NCI-H1105 (cell line): ENCODE results near the gene PDGFD.

Experiments used
- DNase-seq: peaks from one replicate; lab custom pipeline; 2025; lab: John Stamatoyannopoulos, UW

The PDGFD gene

DNA sequence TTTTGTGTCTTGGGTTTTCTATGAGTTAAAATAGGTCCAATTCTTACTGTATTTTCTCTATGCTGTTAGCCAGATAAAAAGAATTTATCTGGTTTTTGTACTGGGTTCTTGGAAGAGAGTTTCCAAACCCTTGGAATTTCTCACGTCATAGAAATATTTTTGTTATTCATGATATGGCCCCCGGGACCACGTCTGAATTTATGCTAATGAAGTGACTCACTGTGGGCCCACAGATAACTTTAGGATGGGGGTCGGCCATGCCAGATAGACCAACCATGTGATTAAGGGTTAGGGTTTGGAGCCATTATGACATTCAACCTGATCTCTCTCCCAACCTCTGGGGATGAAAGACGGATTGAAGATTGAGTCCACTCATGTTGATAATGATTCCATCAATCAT, 163.1 kb downstream of the PDGFD start:
- DNase-seq: no peak

DNA sequence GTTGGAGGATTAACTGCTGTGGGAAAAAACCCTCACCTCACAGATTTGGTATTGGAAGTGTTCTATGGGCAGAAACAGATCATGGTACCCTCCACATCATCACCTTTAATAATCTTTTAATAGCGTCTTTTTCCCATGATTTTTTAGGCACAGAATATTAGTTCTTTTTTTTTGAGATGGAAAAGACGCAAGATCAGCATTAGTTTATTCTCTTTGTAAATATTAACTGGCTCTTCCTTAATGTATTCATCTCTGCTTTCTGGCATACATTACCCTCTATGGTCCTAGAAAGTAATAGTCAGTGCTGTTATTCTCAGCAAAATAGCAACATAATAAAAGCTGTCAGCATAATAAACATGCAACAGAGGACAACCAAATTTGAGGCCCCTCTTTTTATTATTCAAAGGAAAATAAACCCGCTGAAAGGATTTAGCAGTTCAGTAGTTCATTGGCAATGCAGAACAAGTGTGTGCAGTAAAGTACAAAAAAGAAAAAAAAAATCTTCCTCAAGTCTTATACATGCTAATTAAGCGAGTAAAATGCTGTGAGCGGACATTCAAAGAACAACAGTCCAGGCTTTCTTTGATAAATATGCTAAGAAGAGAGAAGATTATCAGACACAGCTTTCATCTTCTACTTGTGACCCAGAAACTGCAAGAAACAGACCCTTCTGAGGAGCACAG, 165.0 kb downstream of the PDGFD start:
- DNase-seq: no peak

DNA sequence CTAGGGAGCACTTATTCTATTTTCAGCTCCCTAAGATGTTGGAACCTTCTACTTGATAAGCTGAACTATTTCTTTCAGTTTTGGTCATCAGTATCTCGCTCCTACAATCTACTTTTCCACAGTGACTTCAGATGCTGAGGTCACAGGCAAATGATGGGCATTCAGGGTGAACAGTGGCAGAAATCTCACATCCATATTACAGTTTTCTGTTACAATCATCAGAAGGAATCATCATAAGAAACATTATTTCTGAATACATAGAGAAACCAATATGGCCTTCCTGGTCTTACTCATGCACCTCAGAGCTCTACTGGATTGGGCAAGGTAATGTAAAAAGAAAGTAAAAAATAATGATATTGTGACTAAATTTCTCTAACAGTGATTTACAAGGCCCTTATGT, 166.9 kb downstream of the PDGFD start:
- DNase-seq: no peak

DNA sequence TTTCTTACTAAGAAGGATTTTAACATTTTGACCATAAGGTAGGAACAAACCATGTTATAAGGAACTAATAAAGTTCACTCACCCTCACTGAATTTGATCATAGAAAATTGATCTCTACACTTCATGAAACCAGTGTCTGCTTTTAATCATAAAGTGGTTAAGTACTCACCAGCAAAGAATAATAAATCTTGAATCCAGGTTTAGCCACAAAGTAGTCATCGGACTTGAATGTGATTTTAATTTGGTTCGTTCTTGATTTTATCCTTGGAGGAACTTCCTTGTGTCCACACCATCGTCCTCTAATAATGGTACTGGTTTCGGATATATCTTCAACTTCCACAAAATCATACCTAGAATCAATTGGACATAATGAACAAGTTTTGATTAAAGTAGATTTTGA, 168.1 kb downstream of the PDGFD start:
- no peak for DNase-seq

DNA sequence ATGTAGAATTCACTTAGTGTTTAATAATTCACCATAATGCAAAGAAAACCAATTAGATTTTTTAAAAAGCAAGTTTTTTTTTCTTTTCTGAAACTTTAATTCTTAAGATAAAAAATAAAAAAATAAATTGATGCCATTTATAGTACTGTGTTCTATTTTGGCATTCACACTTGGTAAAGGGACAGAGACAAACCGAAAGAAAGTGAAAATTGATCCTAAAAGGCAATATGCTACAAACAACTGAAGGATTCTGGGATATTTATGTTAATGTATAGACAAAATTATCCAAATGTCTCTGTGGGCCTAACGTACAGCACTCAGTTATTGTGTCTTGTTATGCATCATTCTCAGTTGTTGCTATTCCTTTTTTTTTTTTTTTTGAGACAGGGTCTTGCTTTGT, 169.4 kb downstream of the PDGFD start:
- no peak for DNase-seq

DNA sequence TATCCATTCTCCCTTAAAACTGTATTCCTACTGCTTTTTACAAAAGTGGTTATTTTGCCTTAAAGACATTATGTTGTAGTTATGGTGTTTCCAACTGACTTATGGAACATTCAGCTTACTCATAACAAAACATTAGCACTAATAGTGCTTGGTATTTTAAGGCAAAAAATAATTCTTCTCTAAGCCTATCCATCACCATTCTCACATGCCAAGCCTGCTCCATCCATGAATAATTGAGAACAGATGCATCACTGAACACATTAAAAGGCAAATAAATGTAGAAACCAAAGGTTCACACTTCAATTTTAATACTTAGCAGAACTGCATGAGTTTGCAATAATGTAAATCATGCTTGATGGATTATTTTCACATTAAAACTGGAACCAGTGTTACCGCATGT, 169.9 kb downstream of the PDGFD start:
- DNase-seq: no peak

DNA sequence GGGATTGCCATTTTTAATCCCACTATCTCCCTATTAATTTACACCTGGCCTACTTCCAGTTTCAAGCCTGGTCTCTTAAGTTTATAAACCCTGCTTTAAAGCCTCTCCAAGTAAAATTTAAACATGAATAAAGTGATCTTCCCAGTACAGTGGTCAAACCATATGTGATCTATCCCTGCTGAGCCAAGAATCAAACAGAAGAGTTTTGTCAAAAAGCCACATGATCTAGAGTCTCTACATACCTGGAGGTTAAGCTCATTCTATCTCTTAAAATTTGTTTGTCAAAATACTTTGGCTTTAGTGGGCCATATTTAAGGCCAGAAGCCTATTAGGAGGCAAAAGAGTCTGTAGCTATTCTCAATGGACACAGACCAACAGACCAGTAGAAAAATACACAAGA, 170.4 kb downstream of the PDGFD start:
- no peak for DNase-seq

DNA sequence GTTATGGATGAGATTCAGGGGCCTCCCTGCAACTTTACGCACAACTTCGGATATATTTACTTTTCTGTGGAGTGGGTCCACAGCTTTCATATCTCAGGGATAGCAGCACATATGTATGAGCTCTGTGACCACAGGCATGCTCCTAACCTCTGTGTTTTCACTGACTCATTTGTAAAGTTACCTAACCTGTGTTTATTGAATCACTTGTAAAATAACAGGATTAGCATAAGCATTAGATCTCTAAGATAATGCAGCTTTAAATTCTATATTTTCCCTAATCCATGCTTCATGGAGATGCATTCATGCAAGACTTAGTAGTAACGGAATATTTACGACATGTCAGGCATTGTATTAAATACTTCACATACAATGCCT, 175.4 kb downstream of the PDGFD start:
- no peak for DNase-seq

DNA sequence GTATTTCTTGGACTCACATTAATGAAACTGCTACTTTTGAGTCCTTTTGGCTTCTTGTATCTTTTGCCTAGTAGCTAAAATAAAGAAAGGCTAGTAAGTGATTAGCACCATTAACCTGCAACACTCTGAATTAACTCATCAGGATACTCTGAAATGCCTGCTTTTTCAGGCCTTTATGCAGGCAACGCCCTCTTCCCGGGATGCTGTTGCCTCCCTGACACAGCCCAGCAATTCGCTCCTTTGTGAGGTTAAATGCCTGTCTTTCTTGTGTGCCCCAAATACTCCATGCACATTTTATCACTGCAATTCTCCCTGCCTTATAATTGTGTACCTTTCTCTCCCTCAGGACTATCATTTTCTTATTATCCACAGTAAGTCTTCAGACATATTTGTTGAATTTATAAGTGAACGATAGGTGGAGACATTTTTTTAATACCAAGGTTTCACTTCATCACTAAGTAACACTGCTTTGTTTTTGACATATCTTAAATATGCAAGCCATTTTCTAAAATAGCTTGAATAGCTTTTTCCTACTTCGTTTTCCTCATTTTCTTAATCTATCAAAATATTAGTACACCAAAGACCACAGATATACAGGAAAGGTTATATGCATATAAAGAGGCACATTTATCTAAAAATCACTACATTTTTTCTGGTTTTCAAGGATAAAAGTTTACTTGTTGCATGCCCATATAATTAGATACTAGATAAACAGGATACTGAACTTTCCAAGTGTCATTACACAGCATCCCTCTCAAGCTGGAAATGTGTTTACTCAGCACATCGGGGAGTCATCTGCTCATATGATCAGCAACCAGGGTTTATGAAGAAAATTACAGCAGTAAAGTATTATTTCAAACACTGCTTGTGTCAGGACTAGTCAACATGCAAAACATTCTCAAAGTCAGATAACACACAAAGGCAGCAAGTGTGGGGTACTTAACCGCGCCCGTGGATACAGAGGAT, 176.0 kb downstream of the PDGFD start:
- DNase-seq: no peak

DNA sequence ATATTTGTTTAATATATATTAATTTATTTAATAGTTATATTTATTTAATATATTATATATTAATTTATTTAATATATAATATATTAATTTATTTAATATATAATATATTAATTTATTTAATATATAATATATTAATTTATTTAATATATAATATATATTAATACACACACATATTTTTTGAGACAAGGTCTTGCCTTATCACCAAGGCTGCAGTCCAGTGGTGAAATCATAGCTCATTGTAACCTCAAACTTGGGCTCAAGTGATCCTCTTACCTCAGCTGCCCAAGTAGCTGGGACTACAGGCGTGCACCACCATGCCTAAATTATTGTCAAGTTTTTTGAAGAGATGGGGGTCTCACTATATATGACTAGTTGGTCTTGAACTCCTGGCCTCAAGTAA, 178.9 kb downstream of the PDGFD start:
- no peak for DNase-seq

DNA sequence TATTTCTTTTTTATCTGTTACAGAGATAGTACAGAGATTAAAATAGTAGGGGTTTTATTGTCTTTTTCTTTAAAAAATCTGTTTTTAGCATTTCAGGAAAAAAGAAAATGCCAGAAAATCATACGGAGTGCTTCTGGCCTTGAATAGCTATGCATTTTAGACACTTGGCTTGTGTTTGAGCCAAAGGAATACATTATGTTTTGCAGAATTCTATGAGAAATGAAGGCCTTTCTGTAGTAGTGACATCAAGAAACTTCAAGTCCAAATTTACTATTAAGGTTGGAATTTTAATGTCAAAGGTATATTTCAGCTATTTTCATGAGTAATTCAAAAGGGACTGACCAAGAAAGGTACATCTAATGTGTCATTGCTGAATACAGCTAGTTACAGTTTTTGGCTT, 183.8 kb downstream of the PDGFD start:
- no peak for DNase-seq

DNA sequence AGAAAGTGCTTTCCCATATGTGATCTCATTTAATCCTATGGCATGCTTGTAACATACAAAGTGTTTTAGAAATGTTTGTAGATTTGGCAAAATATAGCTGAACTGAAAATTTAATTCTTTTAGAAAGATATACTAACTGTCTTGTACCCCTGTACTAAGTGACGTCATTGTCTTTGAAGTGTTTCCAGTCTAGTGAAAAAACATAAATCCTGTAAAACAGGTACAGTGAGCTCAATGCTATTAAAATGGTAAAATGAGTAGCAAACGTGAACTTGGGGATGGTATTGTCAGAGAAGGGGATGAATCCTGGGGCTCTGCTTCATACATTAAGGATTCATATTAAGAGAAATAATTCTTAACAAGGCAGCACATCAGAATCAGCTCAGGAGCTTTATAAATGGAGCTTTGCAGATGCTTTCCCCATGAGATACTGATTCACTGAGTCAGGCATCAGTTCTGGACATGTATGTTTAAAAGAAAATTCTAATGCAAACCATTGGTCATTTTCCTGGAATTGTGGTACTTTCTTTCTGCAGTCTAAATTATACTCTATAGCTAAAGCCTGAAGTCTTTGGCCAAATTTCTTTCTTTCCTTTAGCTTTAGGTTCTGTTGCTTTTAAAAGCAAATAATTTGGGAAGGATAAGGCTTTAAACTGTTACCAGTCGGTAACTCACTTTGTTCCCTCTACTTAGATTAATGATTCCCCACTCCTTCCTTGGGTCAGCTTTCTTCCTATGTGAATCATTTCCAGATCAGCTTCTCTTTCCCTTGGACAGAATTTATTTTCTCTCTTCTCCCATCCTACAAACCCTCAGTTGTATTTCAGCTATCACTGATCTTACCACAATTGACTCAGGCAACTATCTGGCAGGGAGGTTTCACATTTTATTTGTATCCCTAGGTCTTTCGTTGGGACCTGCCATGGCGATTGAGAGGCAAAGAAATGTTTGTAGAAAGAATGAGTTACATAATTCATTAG, 185.0 kb downstream of the PDGFD start:
- DNase-seq: no peak

DNA sequence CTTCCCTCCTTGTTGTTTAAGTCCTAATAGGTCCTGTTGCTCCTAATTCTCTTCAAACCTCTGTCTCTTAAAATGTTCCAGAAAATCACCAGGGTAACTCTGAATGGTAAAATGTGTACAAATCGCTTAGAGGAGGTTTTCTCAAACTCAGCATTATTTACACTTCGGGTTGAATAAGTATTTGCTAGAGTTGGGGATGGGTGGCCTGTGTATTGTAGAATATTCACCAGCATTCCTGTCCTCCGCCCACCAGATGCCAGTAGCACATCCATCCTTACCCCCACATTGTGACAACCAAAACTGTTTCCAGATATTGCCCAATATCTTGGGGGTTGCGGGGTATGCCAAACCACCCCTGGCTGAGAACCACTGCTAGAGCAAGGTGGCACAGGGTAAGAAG, 191.9 kb downstream of the PDGFD start:
- DNase-seq: no peak

DNA sequence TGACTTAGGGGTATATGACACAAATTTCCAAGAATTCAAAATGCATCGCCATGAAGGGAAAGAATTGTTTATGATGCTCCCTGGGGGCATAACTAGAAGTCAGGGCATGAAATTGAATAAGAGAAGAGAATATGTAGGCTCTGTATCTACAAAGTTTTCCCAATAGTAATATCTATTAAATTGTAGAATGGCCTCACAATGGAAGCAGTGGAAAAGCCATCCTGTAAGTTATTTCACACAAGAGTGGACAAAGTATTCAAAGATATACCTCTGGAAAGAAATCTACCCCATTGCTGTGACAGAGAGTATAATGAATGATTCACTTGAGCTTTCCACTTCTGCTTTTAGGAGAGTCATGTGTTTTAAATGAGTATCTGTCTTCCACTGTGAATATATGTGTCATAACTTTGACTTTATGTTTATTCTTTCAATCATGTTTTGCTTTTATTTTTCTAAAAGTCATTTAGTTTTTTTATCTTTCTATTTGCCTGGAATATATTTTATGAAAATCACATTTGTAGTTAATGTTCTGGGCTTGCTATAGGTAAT, 193.2 kb downstream of the PDGFD start:
- no peak for DNase-seq

DNA sequence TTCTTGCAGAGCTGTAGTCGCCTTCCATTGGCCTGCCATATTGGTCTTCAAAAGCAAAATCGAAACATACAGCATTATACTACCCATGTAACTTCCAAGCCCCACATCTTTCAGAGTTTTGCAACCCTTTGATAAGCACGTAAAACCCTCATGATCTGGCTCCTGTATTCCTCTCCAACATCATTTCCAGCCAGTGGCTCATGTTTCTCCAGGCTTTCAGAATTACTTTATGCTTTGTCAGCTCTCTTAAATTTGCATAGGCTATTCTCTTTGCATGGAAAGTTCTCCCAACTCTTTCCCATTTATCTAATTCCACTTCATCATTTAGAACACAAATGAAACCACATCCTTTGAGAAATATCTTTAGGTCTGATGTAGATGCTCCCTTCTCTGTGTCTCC, 195.3 kb downstream of the PDGFD start:
- no peak for DNase-seq

DNA sequence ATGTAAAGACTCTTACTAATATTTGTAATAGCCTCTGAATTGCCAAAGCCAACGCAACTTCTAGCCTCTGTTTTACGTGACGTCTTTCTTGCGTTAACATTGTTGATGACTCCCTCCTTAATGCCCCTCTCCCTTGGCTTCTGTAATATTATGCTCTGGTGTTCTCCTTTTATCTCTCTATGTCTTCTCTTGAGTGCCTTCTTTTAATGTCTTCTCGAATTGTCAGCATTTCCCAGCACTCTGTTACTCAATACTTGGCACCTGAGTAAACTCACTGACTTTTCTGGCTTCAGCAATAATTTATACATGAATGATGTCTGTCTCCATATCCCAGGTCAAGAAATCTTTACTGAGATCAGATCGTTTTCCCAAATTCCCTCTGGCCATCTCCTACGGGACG, 196.0 kb downstream of the PDGFD start:
- DNase-seq: no peak

DNA sequence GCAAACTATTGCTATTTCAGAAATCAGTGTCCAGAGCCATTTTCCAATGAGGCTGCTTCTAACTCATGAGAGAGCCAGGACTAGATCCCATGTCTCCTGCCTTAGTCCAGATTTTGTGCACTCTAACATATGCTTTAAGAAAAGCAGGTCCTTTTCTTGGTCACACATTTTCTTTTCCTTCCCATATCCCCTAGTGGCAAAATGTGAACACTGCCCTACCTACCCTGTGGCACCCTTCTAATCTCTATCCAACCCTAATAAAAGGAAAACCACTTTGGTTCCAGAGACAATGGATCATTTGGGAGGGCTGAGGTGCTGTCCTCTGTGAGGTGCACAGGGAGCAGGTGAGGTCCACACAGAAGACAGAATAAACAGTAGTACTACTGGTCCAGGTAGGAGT, 199.6 kb downstream of the PDGFD start:
- DNase-seq: no peak

DNA sequence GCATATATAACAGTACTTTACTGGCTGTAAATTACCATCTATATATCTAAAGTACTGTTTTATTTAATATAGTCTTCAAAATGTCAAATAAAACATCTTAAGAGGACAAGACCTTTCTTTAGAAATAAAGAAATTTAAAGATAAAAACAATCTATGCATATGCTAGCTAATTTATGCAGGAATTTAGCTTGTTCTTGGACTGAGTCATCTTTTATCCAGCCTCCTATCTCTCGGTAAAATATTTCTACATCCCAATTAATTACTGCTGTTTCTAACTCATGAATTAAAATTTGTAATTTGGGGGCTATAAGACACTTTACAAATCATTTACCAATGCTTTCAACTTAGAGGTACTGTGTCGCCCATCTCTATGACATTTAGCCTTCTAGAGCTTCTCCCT, 200.3 kb downstream of the PDGFD start:
- no peak for DNase-seq

DNA sequence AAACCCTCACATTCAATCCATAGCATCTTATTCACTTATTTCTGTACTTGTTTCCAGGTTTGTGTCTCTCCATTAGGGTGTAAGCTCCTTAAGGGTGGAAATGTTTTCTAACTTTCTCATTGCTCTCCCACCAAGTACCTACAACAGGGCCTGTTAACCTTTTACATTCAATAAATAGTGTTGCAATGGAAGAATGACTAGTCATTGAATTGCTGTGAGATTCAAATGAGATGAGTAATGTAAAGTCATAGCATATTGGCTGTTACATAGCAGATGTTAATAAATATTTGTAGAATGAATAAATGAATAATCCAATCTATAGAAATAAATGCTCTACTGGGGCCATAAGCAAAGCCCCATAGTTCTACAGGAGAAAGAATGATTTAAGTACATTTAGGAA, 202.9 kb downstream of the PDGFD start:
- no peak for DNase-seq

DNA sequence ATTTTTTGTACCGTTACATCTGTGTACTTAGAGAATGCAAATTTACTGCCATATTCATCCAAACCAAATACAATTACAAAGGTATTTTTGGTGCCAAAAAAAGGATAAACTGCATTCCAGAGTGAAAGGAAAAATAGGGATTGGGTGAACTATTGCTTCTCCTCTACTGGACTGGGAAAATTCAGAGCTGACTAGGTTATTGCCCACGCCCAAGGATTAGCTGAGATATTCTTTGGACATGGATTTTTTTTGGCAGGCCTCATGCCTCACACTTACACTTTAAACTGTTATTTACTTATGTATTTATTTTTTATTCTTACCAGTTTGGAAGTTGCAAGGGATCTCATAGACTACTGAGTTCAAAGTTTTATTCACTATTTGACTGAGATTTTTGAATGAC, 203.8 kb downstream of the PDGFD start:
- no peak for DNase-seq

DNA sequence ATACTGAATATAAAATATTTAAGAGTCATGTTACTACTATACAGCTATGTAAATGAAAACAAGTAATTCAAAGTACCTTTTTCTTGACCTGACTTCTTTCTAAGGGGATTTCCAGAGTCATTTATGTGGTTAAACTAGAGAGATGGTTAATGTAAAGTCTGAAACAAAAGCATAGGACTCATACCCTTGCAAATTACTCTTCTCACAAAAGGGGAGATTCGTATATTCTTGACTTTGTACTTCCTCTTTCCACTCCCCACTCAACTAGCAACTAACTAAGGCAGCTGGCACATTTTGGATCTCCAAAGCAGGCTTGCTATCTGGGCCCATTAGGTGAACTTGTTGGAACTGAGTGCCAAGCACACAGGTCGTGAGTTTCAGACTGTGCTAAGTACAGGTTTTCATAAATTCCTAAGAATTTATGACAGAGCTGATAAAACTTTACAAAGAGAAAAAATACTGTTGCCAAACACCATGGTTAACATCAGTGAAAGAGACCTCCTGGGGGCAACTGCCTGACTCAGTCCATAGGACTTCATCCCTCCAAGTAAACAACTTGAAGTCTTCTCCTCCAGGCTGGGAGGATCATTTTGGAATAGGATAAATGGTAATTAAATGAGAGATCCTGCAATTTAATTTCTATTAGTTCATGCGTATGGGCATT, 204.5 kb downstream of the PDGFD start:
- no peak for DNase-seq
